Cardiac muscle cell (in vitro differentiated cells and primary cell): ENCODE measurements around the gene ZMYND8. TPM values are rescaled to one million over a fixed set of nuclear protein-coding genes. Genes with fewer than 3 reads are reported as not detected.
"Not testable (repeated sequence)": the region's sequence is repeated elsewhere in the genome, so short reads cannot be mapped to it uniquely, and the experiment has no call there.

Experiments
- DNase-seq, 2 donors: peaks; one replicate each; pipeline versions ENCODE4 v3.0.0 to v3.0.0-alpha.2; 2010 to 2017; ENCODE audit warnings: low read depth in 1 of 2, low spot score in 1 of 2
- H3K27ac ChIP-seq: fragments of 200-600 bp; sonication (generic); 2 replicates; pipeline ENCODE4 v1.5.1; 2016
- H3K27me3 ChIP-seq: fragments of 200-600 bp; sonication (generic); 2 replicates; pipeline ENCODE4 v1.6.0; 2016; ENCODE audit warnings: control low read depth
- H3K36me3 ChIP-seq: fragments of 200-600 bp; sonication (generic); 2 replicates; pipeline ENCODE4 v1.5.1; 2016; ENCODE audit warnings: control low read depth
- H3K4me1 ChIP-seq: fragments of 200-600 bp; sonication (generic); 2 replicates; pipeline ENCODE4 v1.8.1; 2017; ENCODE audit warnings: low read depth, mild to moderate bottlenecking, mixed run types
- H3K4me3 ChIP-seq: fragments of 200-600 bp; sonication (generic); 2 replicates; pipeline ENCODE4 v1.5.1; 2016; ENCODE audit warnings: mild to moderate bottlenecking
- H3K9me3 ChIP-seq: fragments of 200-600 bp; sonication (generic); 2 replicates; pipeline ENCODE4 v1.5.1; 2017; ENCODE audit warnings: low read depth, mild to moderate bottlenecking, control low read depth
- polyA plus RNA-seq: library from polyadenylated mRNA; unstranded; fragments of >200 nt; fragmentation: Nextera tagmentation; extraction: Ambion mirVana; gene quantifications from 2 replicates; pipeline ENCODE4 v1.2.1, GENCODE V29; 2016
- total RNA-seq: library from RNA; depleted of rRNA; stranded (reverse); fragments of >200 nt; gene quantifications from 2 replicates; pipeline ENCODE4 v1.2.3, GENCODE V29; 2016
- TF ChIP-seq, protein P1 (sequence below): IDR thresholded peaks from 2 replicates; pipeline ENCODE4 v1.5.1; 2012; ENCODE audit warnings: low read depth, mild to moderate bottlenecking, low read length

The ZMYND8 gene
- total and polyA plus RNA-seq, 2 experiments from 2014 or later = 27.5 to 45.0 TPM

DNA sequence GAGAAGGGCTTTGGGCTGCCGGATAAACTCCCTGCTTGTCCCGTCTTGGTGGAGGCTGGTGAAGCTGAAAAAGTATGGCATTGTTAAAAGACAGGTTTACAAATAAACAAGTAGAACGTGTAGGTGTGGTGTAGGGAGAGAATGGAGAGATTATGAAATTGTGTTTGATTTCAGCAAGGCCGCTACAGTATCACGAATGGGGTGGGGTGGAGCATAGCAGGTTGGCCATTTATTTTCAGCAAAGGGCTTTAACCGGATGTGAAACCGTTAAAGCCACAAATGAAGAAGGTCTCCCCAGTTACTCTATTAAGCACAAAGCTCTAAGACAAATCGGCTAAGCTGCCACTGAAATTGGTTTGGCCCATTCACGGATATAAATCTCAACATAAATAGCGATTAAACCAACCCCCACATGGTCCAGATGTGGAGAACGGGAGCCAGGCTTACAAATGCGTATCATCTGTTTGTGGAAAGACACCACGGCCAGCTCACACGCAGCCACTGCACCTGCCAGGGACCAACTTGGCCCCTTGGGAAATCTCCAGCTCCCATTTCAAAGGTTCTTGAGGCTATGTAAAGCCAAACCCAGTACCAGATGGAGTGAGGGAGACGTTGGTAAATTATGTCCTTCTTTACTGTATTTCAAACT lies 94.0 kb downstream of the ZMYND8 start:
- peaks cover 11% of the 10 kb centered on the region for H3K4me1 ChIP-seq
- no peaks in the 10 kb centered on the region for H3K9me3 ChIP-seq
- H3K27me3 ChIP-seq = no peaks in the 10 kb centered on the region
- H3K4me3 ChIP-seq = no peak overlapping the region
- H3K27ac ChIP-seq = peak overlapping the region; percentile 37
- DNase-seq = no peak
- TF ChIP-seq, protein P1, sequence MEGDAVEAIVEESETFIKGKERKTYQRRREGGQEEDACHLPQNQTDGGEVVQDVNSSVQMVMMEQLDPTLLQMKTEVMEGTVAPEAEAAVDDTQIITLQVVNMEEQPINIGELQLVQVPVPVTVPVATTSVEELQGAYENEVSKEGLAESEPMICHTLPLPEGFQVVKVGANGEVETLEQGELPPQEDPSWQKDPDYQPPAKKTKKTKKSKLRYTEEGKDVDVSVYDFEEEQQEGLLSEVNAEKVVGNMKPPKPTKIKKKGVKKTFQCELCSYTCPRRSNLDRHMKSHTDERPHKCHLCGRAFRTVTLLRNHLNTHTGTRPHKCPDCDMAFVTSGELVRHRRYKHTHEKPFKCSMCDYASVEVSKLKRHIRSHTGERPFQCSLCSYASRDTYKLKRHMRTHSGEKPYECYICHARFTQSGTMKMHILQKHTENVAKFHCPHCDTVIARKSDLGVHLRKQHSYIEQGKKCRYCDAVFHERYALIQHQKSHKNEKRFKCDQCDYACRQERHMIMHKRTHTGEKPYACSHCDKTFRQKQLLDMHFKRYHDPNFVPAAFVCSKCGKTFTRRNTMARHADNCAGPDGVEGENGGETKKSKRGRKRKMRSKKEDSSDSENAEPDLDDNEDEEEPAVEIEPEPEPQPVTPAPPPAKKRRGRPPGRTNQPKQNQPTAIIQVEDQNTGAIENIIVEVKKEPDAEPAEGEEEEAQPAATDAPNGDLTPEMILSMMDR = no peak
- peaks cover 24% of the 10 kb centered on the region for H3K36me3 ChIP-seq

DNA sequence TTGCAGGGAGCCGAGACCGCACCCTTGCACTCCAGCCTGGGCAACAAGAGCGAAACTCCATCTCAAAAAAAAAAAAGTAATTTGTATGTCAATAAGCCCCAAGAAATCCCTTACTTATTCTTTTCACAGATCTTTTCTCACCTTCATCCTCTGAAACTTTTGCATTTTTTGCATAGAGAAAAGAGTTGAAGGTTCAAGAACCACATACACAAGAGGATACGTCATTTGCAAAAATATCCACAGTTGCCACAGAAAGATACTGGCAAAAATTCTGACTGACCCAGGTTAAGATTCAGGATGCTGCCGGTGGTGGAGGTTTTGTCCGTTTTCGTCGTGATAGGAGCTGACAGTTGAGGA lies 94.5 kb downstream of the ZMYND8 start:
- no peak for DNase-seq
- Histone ChIP-seq H3K4me3 (no peak overlapping the region), H3K27me3 (no peaks in the 10 kb centered on the region), H3K4me1 (peaks cover 8% of the 10 kb centered on the region), H3K36me3 (peaks cover 24% of the 10 kb centered on the region), H3K27ac (no peak overlapping the region), H3K9me3 (no peaks in the 10 kb centered on the region)
- TF ChIP-seq, protein P1 = no peak

DNA sequence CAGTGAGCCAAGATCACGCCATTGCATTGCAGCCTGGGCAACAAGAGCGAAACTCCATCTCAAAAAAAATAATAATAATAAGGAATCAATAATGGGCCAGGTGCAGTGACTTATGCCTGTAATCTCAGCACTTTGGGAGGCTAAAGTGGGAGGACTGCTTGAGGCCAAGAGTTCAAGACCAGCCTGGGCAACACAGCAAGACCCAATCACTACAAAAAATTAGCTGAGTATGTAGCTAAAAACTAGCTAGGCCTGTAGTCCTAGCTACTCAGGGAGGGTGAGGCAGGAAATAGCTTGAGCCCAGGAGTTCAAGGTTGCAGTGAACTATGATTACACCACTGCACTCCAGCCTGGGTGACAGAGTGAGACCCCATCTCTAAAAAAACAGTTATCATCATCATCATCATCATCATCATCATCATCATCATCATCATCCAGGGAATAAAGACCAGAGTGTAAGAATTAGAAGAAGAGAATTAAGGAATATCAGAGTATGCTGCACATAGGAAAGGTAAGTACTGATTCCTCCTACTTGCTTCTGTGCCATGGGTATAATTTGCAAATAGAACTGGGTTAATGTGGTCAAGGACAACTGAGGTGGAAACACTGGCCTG lies 95.2 kb downstream of the ZMYND8 start:
- not testable (repeated sequence) for H3K27ac ChIP-seq, H3K4me1 ChIP-seq, H3K4me3 ChIP-seq, H3K27me3 ChIP-seq, DNase-seq, H3K9me3 ChIP-seq
- peaks cover 24% of the 10 kb centered on the region for H3K36me3 ChIP-seq

DNA sequence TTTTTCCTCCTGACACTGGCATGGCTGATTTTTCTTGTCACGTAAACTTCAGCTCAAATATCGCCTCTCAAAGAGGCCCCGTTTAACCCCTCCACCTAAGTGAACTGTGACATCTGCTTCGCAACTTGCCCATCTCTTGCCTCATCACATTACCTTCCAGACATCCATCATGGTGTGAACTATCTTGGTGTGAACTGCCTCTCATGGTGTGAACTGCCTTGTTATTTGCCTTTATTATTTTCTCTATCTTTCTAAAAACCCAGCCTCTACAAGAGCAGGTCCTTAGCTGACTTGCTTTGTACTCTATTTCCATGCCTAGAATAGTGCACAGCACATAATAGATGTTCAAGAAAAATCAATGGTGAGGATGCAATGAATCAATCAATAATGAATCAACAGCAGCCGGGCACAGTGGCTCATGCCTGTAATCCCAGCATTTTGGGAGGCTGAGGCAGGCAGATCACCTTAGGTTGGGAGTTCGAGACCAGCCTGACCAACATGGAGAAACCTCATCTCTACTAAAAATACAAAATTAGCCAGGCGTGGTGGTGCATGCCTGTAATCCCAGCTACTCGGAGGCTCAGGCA lies 95.9 kb downstream of the ZMYND8 start:
- not testable (repeated sequence) for DNase-seq, H3K27ac ChIP-seq, H3K4me3 ChIP-seq, H3K4me1 ChIP-seq, H3K27me3 ChIP-seq, H3K9me3 ChIP-seq
- peaks cover 24% of the 10 kb centered on the region for H3K36me3 ChIP-seq

DNA sequence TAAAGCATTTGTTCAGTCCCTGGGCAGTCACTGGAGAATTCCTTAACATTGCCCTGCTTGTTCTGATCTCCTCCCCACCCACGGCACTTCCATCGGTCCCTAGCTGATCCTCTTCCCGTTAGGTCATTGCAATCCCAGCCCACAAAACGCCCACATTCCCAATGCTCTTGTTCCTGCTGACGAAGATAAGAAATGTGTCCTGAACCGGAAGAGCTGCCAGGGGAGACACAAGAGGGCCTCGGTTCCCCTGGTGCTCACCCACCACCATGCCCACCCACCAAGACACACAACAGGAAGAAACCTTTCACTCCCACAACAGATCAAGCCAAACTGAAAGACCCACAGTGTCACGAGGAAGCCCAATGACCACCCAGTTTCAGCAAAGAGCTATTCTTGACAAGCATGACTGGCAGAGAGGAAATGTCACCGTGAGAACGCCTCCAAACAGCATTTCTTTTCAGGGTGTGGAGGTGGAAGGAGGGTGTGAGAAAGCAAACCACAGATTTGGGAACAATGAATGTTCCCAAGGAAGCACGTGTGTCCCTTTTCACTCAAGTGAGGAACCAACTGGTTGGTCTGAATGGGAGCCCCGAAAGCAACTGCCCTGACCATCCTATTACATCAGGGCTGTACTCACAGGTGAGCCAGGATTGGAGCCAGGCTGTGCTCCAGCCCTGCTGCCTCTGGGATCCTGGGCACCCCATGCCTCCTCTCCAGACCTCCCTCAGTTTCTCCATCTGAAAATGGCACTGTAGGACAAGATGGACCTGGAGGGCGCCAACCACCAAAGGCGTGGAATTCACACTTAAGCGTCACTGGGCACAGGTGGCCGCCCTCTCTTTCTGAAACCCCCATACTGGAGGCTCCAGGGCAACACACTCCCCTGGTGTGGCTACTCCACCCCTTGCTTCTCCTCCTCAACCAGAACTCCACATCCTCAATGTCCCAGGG lies 97.5 kb downstream of the ZMYND8 start:
- H3K27me3 ChIP-seq = no peaks in the 10 kb centered on the region
- peak in 1 of 2 donors; percentile 74 for DNase-seq
- peaks cover 24% of the 10 kb centered on the region for H3K36me3 ChIP-seq

DNA sequence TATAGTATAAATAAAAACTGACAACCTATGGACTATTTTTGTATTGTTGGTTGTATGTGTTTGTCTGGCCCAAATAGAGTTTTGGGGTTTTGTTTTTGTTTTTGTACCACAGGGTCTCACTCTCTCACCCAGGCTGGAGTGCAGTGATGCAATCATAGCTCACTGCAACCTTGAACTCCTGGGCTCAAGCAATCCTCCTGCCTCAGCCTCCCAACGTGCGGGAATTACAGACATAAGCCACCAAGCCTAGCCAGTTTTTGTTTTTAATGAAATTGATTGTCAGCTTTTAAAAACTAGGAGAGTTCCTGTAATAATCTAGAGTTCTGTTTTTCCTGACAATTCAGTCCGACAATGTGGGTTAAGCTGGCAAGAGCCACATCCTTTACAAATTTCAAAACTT lies 98.7 kb downstream of the ZMYND8 start:
- H3K36me3 ChIP-seq = peaks cover 24% of the 10 kb centered on the region
- no peaks in the 10 kb centered on the region for H3K9me3 ChIP-seq
- no peak for DNase-seq
- H3K27me3 ChIP-seq = no peaks in the 10 kb centered on the region
- TF ChIP-seq, protein P1 = no peak
- H3K4me1 ChIP-seq = peaks cover 24% of the 10 kb centered on the region
- no peak overlapping the region for H3K27ac ChIP-seq
- H3K4me3 ChIP-seq = no peak overlapping the region

More for the DNA sequence above, 97.5 kb downstream of the ZMYND8 start:
- Histone ChIP-seq H3K27ac (peak overlapping the region; percentile 58), H3K9me3 (no peaks in the 10 kb centered on the region), H3K4me1 (peaks cover 16% of the 10 kb centered on the region), H3K4me3 (no peak overlapping the region)
- TF ChIP-seq, protein P1 = no peak
